Measurements from ENCODE around the gene HSD17B8. TPM values are rescaled to one million over a fixed set of nuclear protein-coding genes. Genes with fewer than 3 reads are reported as not detected.
A peak's percentile ranks its signal among the peaks of the same experiment; 100 is the strongest.

HSD17B8 gene
- total and polyA plus RNA-seq, 10 of the 15 experiments (the other 5 are each of a cell fraction or from before 2014, with no cell fraction given), result 3.1 to 54.3 (median 26.5) TPM

- TF ChIP-seq ZNF687 (IDR thresholded peaks at IDR 0.05) (no peak), RAD51 (IDR thresholded peaks at IDR 0.05) (no peak), IRF4 (IDR thresholded peaks at IDR 0.05; ENCODE audit: low read depth, low read length) (no peak), ZNF207 (IDR thresholded peaks at IDR 0.05; ENCODE audit: borderline replicate concordance) (peak; percentile 77; the same call in 1 of the 2 replicates), RCOR1 (conservative IDR thresholded peaks at IDR 0.05; ENCODE audit: low read depth, low read length) (peak; percentile 98), CBFB (IDR thresholded peaks at IDR 0.05; ENCODE audit: low read depth) (peak; percentile 70), POLR2A (IDR thresholded peaks at IDR 0.05; ENCODE audit: low read depth, low read length) (peak; percentile 95), MYB (IDR thresholded peaks at IDR 0.05; ENCODE audit: borderline replicate concordance, low read depth, low read length) (no peak), BMI1 (IDR thresholded peaks at IDR 0.05; ENCODE audit: borderline replicate concordance) (no peak), PBX3 (IDR thresholded peaks at IDR 0.05; ENCODE audit: insufficient replicate concordance, low read depth, low read length) (no peak), SMC3 (IDR thresholded peaks at IDR 0.05; ENCODE audit: borderline replicate concordance, low read length) (no peak), ZBTB33 (IDR thresholded peaks at IDR 0.05) (no peak)
- TF ChIP-seq, protein P1, sequence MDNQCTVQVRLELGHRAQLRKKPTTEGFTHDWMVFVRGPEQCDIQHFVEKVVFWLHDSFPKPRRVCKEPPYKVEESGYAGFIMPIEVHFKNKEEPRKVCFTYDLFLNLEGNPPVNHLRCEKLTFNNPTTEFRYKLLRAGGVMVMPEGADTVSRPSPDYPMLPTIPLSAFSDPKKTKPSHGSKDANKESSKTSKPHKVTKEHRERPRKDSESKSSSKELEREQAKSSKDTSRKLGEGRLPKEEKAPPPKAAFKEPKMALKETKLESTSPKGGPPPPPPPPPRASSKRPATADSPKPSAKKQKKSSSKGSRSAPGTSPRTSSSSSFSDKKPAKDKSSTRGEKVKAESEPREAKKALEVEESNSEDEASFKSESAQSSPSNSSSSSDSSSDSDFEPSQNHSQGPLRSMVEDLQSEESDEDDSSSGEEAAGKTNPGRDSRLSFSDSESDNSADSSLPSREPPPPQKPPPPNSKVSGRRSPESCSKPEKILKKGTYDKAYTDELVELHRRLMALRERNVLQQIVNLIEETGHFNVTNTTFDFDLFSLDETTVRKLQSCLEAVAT (IDR thresholded peaks at IDR 0.05), result peak; percentile 83
- TF ChIP-seq, protein P2, sequence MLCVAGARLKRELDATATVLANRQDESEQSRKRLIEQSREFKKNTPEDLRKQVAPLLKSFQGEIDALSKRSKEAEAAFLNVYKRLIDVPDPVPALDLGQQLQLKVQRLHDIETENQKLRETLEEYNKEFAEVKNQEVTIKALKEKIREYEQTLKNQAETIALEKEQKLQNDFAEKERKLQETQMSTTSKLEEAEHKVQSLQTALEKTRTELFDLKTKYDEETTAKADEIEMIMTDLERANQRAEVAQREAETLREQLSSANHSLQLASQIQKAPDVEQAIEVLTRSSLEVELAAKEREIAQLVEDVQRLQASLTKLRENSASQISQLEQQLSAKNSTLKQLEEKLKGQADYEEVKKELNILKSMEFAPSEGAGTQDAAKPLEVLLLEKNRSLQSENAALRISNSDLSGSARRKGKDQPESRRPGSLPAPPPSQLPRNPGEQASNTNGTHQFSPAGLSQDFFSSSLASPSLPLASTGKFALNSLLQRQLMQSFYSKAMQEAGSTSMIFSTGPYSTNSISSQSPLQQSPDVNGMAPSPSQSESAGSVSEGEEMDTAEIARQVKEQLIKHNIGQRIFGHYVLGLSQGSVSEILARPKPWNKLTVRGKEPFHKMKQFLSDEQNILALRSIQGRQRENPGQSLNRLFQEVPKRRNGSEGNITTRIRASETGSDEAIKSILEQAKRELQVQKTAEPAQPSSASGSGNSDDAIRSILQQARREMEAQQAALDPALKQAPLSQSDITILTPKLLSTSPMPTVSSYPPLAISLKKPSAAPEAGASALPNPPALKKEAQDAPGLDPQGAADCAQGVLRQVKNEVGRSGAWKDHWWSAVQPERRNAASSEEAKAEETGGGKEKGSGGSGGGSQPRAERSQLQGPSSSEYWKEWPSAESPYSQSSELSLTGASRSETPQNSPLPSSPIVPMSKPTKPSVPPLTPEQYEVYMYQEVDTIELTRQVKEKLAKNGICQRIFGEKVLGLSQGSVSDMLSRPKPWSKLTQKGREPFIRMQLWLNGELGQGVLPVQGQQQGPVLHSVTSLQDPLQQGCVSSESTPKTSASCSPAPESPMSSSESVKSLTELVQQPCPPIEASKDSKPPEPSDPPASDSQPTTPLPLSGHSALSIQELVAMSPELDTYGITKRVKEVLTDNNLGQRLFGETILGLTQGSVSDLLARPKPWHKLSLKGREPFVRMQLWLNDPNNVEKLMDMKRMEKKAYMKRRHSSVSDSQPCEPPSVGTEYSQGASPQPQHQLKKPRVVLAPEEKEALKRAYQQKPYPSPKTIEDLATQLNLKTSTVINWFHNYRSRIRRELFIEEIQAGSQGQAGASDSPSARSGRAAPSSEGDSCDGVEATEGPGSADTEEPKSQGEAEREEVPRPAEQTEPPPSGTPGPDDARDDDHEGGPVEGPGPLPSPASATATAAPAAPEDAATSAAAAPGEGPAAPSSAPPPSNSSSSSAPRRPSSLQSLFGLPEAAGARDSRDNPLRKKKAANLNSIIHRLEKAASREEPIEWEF (IDR thresholded peaks at IDR 0.05; ENCODE audit: insufficient replicate concordance, low read depth, low read length), result no peak
Measured at GRCh38 chr6:33200219-33201146, 4.0 kb upstream of the HSD17B8 start, which contains the start of the genes RXRB and SLC39A7 (continued).
